GM12878 (cell line): ENCODE results near the gene CCDC54. TPM values are rescaled to one million over a fixed set of nuclear protein-coding genes. Genes with fewer than 3 reads are reported as not detected.

Experiments
- ATAC-seq: fragments of 200-7000 bp; cut with Tn5 transposase; 3 replicates; pipeline ENCODE4 v1.9.1; 2020; ENCODE audit warnings: mild to moderate bottlenecking, moderate library complexity
- BruUV-seq: library from RNA; stranded (reverse); fragments of 400-500 nt; replicated peaks from 2 replicates; lab custom pipeline; 2021; lab: Mats Ljungman, UMichigan
- CTCF ChIA-PET: fragments of 300-600 bp; sonication (Branson Sonifier 250); formaldehyde crosslinking; extraction: SDS; loops from one replicate; lab custom pipeline; 2021; ENCODE audit warnings: inconsistent platforms; lab: Yijun Ruan, JAX
- POLR2A ChIA-PET: fragments of 350-600 bp; formaldehyde crosslinking; extraction: SDS; loops from one replicate; lab custom pipeline; 2021; ENCODE audit warnings: inconsistent platforms; lab: Charles Lee
- RAD21 ChIA-PET: fragments of 300-600 bp; sonication (Branson Sonifier 250); formaldehyde crosslinking; loops from one replicate; lab custom pipeline; 2023; ENCODE audit warnings: antibody characterized with exemption; ENCODE audit not compliant: unreplicated experiment; lab: Charles Lee
- SMC1A ChIA-PET: fragments of 300-600 bp; sonication (Branson Sonifier 250); formaldehyde crosslinking; loops from one replicate; lab custom pipeline; 2023; ENCODE audit not compliant: unreplicated experiment, uncharacterized antibody; lab: Charles Lee
- DNase-seq: peaks from one replicate; pipeline ENCODE4 v3.0.0-alpha.2; 2011; ENCODE audit warnings: low read depth, low spot score
- FAIRE-seq: peaks from 3 replicates; lab custom pipeline; 2011; peaks lifted over from hg19 to GRCh38; lab: Jason Lieb, UNC
- H2AFZ ChIP-seq: 2 replicates; pipeline ENCODE4 v1.6.0; 2011; ENCODE audit warnings: low read depth, low read length, control low read depth; ENCODE audit not compliant: control insufficient read depth
- H3K27ac ChIP-seq: 2 replicates; pipeline ENCODE4 v1.5.1; 2011; ENCODE audit warnings: control low read depth; ENCODE audit not compliant: control insufficient read depth, insufficient read depth
- H3K27me3 ChIP-seq, 2 experiments: replicated peaks in 1 of 2; 2 replicates each; pipeline versions ENCODE4 v1.6.0 to v1.6.1; 2011; ENCODE audit warnings: low read length in 1 of 2; ENCODE audit not compliant: control insufficient read depth in 2 of 2, insufficient read depth in 2 of 2
- H3K36me3 ChIP-seq, 2 experiments: 2 replicates each; pipeline ENCODE4 v1.5.1; 2011; ENCODE audit warnings: low read length in 1 of 2; ENCODE audit not compliant: control insufficient read depth in 2 of 2, insufficient read depth in 2 of 2
- H3K4me1 ChIP-seq: 2 replicates; pipeline ENCODE4 v1.6.1; 2011; ENCODE audit warnings: mild to moderate bottlenecking, low read length, moderate library complexity, mixed read lengths; ENCODE audit not compliant: control insufficient read depth, insufficient read depth
- H3K4me2 ChIP-seq: 2 replicates; pipeline ENCODE4 v1.6.0; 2011; ENCODE audit warnings: control low read depth; ENCODE audit not compliant: control insufficient read depth, insufficient read depth
- H3K4me3 ChIP-seq: fragments of 200-600 bp; sonication (generic); 2 replicates; pipeline ENCODE4 v1.5.1; 2016
- H3K79me2 ChIP-seq: 2 replicates; pipeline ENCODE4 v1.6.0; 2011; ENCODE audit warnings: low read length; ENCODE audit not compliant: control insufficient read depth, insufficient read depth
- H3K9ac ChIP-seq: 2 replicates; pipeline ENCODE4 v1.8.0; 2011; ENCODE audit warnings: low read length, control low read depth, mixed read lengths; ENCODE audit not compliant: control insufficient read depth, insufficient read depth
- H3K9me3 ChIP-seq: replicated peaks from 3 replicates; pipeline ENCODE4 v1.5.1; 2011; ENCODE audit warnings: mild to moderate bottlenecking, low read length; ENCODE audit not compliant: control insufficient read depth, insufficient read depth
- H4K20me1 ChIP-seq: 2 replicates; pipeline ENCODE4 v1.6.0; 2011; ENCODE audit not compliant: control insufficient read depth, insufficient read depth
- CHD1 ChIP-seq: IDR thresholded peaks from 2 replicates; pipeline ENCODE4 v1.6.1; 2012; ENCODE audit warnings: low read depth, low read length, improper control_type of control experiment
- ESRRA ChIP-seq: IDR thresholded peaks from 2 replicates; pipeline ENCODE4 v1.6.1; 2012; ENCODE audit warnings: mild to moderate bottlenecking, low read length, improper control_type of control experiment
- EZH2 ChIP-seq: IDR thresholded peaks from 2 replicates; pipeline ENCODE4 v1.6.1; 2012; ENCODE audit warnings: low read depth, mild to moderate bottlenecking, control low read depth, inconsistent platforms, low read length, borderline replicate concordance; ENCODE audit not compliant: control insufficient read depth
- FOS ChIP-seq: IDR thresholded peaks from 3 replicates; pipeline ENCODE4 v1.6.1; 2011; ENCODE audit warnings: borderline replicate concordance; ENCODE audit not compliant: insufficient read length; ENCODE audit errors: extremely low read depth
- KLF5 ChIP-seq: fragments of 450-650 bp; IDR thresholded peaks from 2 replicates; pipeline ENCODE4 v1.6.1; 2014; ENCODE audit warnings: mild to moderate bottlenecking; ENCODE audit not compliant: partially characterized antibody
- MXI1 ChIP-seq: fragments of 150-350 bp; IDR thresholded peaks from 2 replicates; pipeline ENCODE4 v1.6.1; 2011; ENCODE audit warnings: low read depth, mild to moderate bottlenecking, inconsistent platforms, low read length, improper control_type of control experiment
- MYC ChIP-seq: IDR thresholded peaks from 2 replicates; pipeline ENCODE4 v1.6.1; 2011; ENCODE audit warnings: mild to moderate bottlenecking, low read length, moderate library complexity, inconsistent platforms; ENCODE audit not compliant: insufficient read depth, insufficient replicate concordance, insufficient read length, severe bottlenecking
- NR2C2 ChIP-seq: IDR thresholded peaks from 2 replicates; pipeline ENCODE4 v1.6.1; 2011; ENCODE audit warnings: borderline replicate concordance, low read depth; ENCODE audit not compliant: control insufficient read depth, insufficient read length
- PKNOX1 ChIP-seq: fragments of 450-650 bp; IDR thresholded peaks from 2 replicates; pipeline ENCODE4 v1.6.1; 2016; ENCODE audit warnings: mild to moderate bottlenecking
- POU2F2 ChIP-seq: IDR thresholded peaks from 3 replicates; pipeline ENCODE4 v1.6.1; 2011; ENCODE audit warnings: low read depth, mild to moderate bottlenecking, low read length, borderline replicate concordance
- TARDBP ChIP-seq: IDR thresholded peaks from 2 replicates; pipeline ENCODE4 v1.6.1; 2016; ENCODE audit warnings: borderline replicate concordance
- YY1 ChIP-seq: IDR thresholded peaks from 2 replicates; pipeline ENCODE4 v1.6.1; 2011; ENCODE audit warnings: low read depth, mild to moderate bottlenecking, low read length
- WGBS: methylation state at CpG from one replicate; pipeline ENCODE4 v1.1.6; 2016; ENCODE audit warnings: low lambda C conversion rate; ENCODE audit not compliant: insufficient replicate concordance, insufficient coverage; ENCODE audit errors: missing lambda C conversion rate; 5-methylcytosine and 5-hydroxymethylcytosine counted together
- in situ Hi-C: fragments of 300-500 bp; cut with MboI; formaldehyde crosslinking; loops from 9 replicates; pipeline ENCODE4 v1.14.3; 2018; ENCODE audit warnings: mixed read lengths
- intact Hi-C: fragments of 100-400 bp; cut with micrococcal nuclease; formaldehyde crosslinking; loops from one replicate; pipeline ENCODE4 v1.14.2; 2022; ENCODE audit not compliant: unreplicated experiment
- polyA plus RNA-seq, 11 experiments: library from polyadenylated mRNA; depleted of rRNA in 4 of 11; unstranded in 6 of 11; stranded (reverse) in 5 of 11; fragments of >200 nt; fragmentation: Nextera tagmentation in 4 of 11; fragmentation: Illumina TruSeq in 1 of 11; extraction: Ambion mirVana in 4 of 11; extraction: Trizol in 1 of 11; gene quantifications; 1 replicate in 1 of 11; 2 replicates in 10 of 11; pipeline versions ENCODE4 v1.2.1 to v1.2.3, GENCODE V29; 2011 to 2016; ENCODE audit warnings: inconsistent platforms in 2 of 11, missing spikeins in 2 of 11, low read depth in 1 of 11
- total RNA-seq, 4 experiments: library from RNA; depleted of rRNA in 3 of 4; stranded (reverse); fragments of >200 nt in 3 of 4; fragmentation: Illumina TruSeq in 1 of 4; extraction: Trizol in 1 of 4; gene quantifications; 2 replicates each; pipeline versions ENCODE4 v1.2.1 to v1.2.3, GENCODE V29; 2013 to 2021
- TF ChIP-seq, protein P1 (sequence below): IDR thresholded peaks from 2 replicates; pipeline ENCODE4 v1.6.1; 2011; ENCODE audit warnings: borderline replicate concordance, low read depth, mild to moderate bottlenecking, moderate library complexity, low read length; ENCODE audit not compliant: insufficient read depth, poor library complexity, severe bottlenecking

Gene CCDC54
- total and polyA plus RNA-seq, 10 of the 15 experiments (the other 5 are each of a cell fraction or from before 2014, with no cell fraction given), result not detected

GRCh38 chr3:107370907-107371306 lies 6.3 kb upstream of the CCDC54 start:
- no peaks in the 10 kb centered on the region for H3K27me3 ChIP-seq
- no peak overlapping the region for H3K27ac ChIP-seq
- H3K4me2 ChIP-seq, result no peak overlapping the region
- ChIA-PET RAD21 (no interaction called here), POLR2A (no interaction called here), SMC1A (no interaction called here), CTCF (no interaction called here)
- no peak overlapping the region for H2AFZ ChIP-seq
- ATAC-seq (no peak; the same call in 2 of the 3 replicates), FAIRE-seq (no peak), DNase-seq (no peak)
- 11% methylated on average over 2 of the region's 2 CpGs for WGBS
- H3K9me3 ChIP-seq, result no peaks in the 10 kb centered on the region
- TF ChIP-seq PKNOX1 (0 out of 2 replicates have a peak, but pooled peaks have one; percentile 33), FOS (no peak)
- H3K36me3 ChIP-seq, result no peaks in the 10 kb centered on the region
- no peaks in the 10 kb centered on the region for H4K20me1 ChIP-seq
- H3K79me2 ChIP-seq, result no peaks in the 10 kb centered on the region
- in situ Hi-C loops, result no loop called here
- no peak overlapping the region for H3K4me3 ChIP-seq
- no peaks in the 10 kb centered on the region for H3K4me1 ChIP-seq
- intact Hi-C loops, result no loop called here
- no TSS peak for BruUV-seq
- no peak overlapping the region for H3K9ac ChIP-seq

- no peak overlapping the region for H2AFZ ChIP-seq
- FAIRE-seq (no peak), DNase-seq (no peak), ATAC-seq (no peak)
- ChIA-PET SMC1A (no interaction called here), POLR2A (no interaction called here), CTCF (no interaction called here), RAD21 (no interaction called here)
- no peak overlapping the region for H3K9ac ChIP-seq
- H3K4me1 ChIP-seq, result no peaks in the 10 kb centered on the region
- H3K27ac ChIP-seq, result no peak overlapping the region
- H3K79me2 ChIP-seq, result no peaks in the 10 kb centered on the region
- 24% methylated on average over 6 of the region's 6 CpGs for WGBS
- H4K20me1 ChIP-seq, result no peaks in the 10 kb centered on the region
- no peaks in the 10 kb centered on the region for H3K36me3 ChIP-seq
- H3K4me2 ChIP-seq, result no peak overlapping the region
- BruUV-seq, result no TSS peak
- H3K4me3 ChIP-seq, result no peak overlapping the region
- intact Hi-C loops, result no loop called here
- H3K9me3 ChIP-seq, result no peaks in the 10 kb centered on the region
- in situ Hi-C loops, result no loop called here
- H3K27me3 ChIP-seq, result no peaks in the 10 kb centered on the region
- TF ChIP-seq NR2C2, result no peak
- no peak for TF ChIP-seq MYC
- no peak for TF ChIP-seq MXI1
- TF ChIP-seq POU2F2, result no peak
- TF ChIP-seq, protein P1, sequence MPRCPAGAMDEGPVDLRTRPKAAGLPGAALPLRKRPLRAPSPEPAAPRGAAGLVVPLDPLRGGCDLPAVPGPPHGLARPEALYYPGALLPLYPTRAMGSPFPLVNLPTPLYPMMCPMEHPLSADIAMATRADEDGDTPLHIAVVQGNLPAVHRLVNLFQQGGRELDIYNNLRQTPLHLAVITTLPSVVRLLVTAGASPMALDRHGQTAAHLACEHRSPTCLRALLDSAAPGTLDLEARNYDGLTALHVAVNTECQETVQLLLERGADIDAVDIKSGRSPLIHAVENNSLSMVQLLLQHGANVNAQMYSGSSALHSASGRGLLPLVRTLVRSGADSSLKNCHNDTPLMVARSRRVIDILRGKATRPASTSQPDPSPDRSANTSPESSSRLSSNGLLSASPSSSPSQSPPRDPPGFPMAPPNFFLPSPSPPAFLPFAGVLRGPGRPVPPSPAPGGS, result no peak
- TF ChIP-seq ESRRA, result no peak
- TF ChIP-seq EZH2, result no peak
- no peak for TF ChIP-seq CHD1
- TF ChIP-seq KLF5, result no peak
- TF ChIP-seq TARDBP, result no peak
- no peak for TF ChIP-seq YY1
Observed at GRCh38 chr3:107372506-107372905, 4.7 kb upstream of the CCDC54 start.
